ENCODE data around the gene ATF1.
"Not testable (repeated sequence)": the region's sequence is repeated elsewhere in the genome, so short reads cannot be mapped to it uniquely, and the experiment has no call there.

Gene ATF1

DNA sequence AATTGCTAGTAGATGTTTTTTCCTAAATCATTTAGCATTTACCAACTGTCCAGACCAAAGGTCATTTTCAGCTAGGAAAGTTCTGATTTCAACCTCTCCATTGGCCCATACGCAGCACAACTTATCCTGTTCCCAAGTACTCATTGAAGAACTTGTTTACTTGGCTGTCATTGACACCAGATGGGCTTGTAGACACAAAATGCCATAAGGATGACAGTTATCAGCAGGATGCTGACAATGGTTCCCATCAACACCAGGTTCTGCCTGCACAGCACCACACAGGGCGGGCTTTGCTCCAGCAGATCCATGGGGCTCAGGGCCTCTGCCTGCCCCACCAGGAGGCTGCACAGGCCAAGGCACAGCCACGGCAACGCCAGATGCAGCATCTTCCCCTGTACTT lies 42.3 kb downstream of the ATF1 start:
- DNase-seq, result no peak

DNA sequence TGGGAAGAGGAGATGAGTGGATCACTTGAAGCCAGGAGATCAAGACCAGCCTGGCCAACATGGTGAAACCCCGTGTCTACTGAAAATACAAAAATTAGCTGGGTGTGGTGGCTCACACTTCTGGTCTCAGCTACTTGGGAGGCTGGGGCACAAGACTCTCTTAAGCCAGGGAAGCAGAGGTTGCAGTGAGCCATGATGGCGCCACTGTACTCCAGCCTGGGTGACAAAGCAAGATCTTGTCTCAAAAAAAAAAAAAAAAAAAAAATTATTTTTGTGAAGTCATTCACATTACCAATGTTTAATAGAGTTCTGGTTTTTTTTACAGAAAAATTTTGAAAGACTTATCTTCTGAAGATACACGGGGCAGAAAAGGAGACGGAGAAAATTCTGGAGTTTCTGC lies 45.2 kb downstream of the ATF1 start:
- not testable (repeated sequence) for DNase-seq

- DNase-seq, result not testable (repeated sequence)
Measured at GRCh38 chr12:50814921-50815320, 51.0 kb downstream of the ATF1 start.

- no peak for DNase-seq
Measured at GRCh38 chr12:50820177-50820576, 56.3 kb downstream of the ATF1 start.

DNA sequence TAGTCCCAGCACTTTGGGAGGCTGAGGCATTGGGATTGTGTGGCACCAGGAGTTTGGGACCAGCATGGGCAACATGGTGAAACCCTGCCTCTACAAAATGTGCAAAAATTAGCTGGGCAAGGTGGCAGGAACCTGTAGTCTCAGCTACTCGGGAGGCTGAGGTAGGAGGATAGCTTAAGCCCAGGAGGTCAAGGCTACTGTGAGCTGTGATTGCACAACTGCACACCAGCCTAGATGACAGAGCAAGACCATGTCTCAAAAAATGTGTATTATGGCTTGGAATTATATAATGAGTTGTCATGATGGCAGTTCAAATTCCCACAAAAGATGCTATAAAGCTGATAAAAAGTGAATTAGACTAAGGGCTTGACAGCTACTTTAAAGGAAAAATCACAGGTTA lies 58.2 kb downstream of the ATF1 start:
- DNase-seq, result no peak

DNA sequence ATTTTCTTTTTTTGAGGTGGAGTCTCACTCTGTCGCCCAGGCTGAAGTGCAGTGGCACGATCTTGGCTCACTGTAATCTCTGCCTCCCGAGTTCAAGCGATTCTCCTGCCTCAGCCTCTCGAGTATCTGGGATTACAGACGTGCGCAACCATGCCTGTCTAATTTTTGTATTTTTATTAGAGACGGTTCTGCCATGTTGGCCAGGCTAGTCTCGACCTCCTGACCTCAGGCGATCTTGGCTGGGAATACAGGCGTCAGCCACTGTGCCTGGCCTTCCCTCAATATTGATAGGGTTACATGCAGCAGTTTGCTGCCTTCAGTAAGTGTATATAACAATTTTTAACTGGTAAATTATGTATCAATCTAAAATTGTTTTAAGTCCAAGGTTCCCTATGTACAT lies 59.8 kb downstream of the ATF1 start:
- not testable (repeated sequence) for DNase-seq

GRCh38 chr12:50824914-50825313 lies 61.0 kb downstream of the ATF1 start:
- no peak for DNase-seq

- no peak for DNase-seq
Measured at GRCh38 chr12:50825372-50825838, 61.5 kb downstream of the ATF1 start.

GRCh38 chr12:50828121-50828520 lies 64.2 kb downstream of the ATF1 start:
- no peak for DNase-seq

GRCh38 chr12:50828886-50829285 lies 65.0 kb downstream of the ATF1 start:
- no peak for DNase-seq

DNA sequence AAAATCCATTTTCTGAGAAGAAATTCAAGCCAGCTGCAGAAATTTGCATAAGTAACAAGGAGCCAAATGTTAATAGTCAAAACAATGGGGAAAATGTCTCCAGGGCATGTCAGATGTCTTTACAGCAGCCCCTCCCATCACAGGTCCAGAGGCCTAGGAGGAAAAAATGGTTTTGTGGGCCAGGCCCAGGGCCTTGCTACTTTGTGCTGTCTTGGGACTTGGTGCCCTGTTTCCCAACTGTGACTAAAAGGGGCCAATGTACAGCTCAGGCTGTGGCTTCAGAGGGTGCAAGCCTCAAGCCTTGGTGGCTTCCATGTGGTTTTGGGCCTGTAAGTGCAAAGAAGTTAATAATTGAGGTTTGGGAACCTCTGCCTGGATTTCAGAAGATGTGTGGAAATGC lies 69.9 kb downstream of the ATF1 start:
- DNase-seq, result not testable (repeated sequence)

- DNase-seq, result no peak
Measured at GRCh38 chr12:50839042-50839441, 75.1 kb downstream of the ATF1 start.

- no peak for DNase-seq
Measured at GRCh38 chr12:50840809-50841487, 77.0 kb downstream of the ATF1 start.

DNA sequence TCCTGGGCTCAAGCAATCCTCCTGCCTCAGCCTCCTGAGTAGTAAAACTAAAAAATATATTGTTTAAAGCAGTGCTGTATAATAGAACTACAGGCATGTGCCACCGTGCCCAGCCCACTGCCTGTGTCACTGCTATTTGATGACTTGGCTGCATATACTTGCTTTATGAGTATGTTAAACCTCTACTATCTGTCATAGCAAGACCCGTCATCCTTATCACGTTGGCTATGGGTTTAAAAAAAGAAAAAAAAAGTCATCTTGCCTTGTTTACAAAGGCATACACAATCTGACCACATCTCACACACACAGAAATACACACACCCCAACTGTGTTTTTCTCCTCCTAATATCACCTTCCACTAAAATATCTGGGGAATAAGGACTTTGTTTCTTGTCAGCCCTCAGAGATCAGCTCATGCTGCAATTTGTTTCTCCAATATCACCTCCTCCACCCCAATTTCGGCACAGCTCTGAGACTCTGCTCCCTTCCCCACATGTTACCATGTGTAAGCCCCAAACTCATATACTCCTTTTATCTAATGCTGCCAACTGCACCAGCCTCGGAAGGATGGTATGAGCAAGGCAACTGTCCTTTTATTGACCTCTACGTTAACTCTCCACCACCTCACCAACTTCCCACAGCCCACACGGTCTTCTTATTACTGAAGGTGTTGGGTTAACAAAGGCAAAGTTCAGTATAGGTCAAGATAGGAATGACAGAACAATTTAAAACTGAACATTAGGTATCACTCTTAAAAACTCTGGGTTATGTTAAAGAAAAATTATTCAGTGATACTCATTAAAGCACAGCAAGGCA lies 78.0 kb downstream of the ATF1 start:
- DNase-seq, result no peak

DNA sequence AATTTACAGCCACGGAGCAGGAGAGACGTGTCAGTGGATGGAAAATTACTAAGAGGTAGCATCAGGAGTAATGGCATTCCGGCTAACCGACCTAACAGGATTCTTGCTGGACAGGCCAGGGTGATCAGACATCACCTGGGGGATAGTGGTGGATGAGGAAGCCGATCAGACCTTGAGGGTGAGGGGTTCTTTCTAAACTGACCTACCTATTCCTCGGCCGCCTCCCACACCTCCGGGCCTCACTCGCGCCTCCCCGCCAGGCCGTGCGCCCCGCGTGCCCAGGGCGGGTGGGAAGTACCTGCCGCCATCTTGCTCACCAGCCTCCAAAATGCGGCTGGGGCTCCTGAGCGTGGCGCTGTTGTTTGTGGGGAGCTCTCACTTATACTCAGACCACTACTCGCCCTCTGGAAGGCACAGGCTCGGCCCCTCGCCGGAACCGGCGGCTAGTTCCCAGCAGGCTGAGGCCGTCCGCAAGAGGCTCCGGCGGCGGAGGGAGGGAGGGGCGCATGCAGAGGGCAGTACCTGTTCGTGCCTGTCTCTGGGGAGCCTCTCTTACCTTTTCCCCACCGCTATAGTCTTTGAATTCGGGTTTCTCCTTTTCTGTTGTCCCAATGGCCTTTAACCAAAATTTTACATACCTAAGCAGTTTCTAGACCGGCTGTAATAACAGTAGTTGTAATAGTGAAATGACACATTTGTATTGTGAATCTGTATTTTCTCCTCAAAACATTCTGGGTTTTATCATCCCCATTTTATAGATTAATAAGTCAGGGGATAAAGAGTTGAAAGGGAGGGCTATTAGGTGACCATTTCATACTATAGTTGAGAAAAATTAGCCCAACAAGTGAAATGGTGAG lies 79.0 kb downstream of the ATF1 start, which contains the start of gene TMPRSS12:
TSS of gene TMPRSS12 (plus strand) at position 290 of the 857 bp plus-strand sequence. CDS start at position 329, 39 bp downstream.
- DNase-seq, result no peak

DNA sequence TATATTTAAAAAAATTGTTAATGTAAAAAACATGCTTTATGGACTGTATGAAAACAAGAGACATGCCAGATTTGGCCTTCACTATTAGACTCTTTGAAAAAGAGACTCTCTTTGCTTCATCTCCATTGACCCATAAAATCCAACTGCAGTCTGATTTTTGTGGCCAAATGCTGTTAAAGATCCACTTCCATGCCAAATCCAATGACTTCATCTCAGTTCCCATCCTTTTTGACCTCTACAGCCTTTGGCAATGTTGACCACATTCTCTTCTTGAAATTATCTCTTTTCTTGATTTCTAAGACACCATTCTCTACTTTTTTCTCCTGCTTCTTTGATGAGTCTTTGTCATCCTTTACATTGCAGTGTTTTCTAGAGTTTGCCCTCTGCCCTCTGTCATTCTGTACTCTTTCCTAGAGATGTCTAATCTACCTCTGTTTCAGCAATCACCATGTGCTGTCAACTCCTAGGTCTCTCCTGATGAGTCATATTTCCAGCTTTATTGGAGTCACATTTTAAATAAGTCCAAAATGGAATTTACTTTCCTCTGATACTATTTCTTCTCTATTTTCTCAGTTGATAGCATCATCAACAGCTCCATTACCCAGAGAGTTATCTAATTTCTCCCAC lies 81.2 kb downstream of the ATF1 start:
- DNase-seq, result no peak

DNA sequence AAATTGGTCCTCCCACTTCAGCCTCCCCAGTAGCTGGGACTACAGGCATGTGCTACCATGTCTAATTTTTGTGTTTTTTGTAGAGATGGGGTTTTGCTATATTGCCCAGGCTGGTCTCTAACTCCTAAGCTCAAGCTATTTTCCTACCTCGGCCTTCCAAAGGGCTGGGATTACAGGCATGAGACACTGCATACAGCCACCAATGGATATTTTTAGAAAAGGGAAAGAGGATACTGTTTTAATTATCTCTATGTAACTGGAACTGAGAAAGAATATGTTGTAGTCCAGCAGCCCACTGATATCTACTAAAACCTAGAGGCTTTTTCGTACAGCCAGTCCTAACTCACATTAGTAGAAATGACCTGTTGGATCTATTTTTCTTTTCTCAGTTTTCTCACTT lies 85.1 kb downstream of the ATF1 start:
- DNase-seq, result no peak

- not testable (repeated sequence) for DNase-seq
Measured at GRCh38 chr12:50855218-50855617, 91.3 kb downstream of the ATF1 start.

DNA sequence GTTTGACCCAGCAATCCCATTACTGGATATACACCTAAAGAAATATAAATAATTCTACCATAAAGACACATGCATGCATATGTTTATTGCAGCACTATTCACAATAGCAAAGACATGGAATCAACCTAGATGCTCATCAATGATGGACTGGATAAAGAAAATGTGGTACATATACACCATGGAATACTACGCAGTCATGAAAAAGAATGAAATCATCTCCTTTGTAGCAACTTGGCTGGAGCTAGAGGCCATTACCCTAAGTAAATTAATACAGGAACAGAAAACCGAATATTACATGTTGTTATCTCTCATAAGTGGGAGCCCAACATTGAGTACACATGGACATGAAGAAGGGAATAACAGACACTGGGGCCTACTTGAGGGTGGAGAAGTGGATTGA lies 91.8 kb downstream of the ATF1 start:
- not testable (repeated sequence) for DNase-seq

DNA sequence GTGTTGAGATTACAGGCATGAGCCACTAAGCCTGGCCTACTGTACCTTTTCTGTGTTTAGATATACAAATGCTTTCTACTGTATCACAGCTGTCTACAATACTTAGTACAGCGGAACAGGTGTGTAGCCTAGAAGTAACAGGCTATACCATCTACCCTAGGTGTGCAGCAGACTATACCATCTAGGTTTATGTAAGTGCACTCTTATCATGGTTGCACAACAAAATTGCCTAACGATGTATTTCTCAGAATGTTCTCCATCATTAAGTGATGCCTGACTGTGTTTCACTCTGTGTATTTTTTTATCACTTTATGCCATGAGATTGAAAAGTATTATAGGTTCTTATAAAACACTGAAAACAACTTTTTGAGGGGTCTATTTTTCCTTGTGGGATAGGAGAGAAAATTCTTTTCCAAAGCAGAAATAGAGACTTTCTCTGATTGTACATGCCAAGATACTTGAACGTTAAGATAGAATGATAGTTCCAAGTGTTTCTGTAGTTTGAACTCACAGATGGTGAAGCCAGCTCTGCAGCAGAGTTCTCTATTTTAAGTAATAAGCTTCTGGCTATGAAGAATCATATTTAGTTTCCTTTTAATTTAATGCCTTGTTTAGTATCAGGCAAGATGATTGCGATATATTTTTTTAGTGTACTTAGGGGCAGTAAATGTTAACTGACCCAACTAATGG lies 95.9 kb downstream of the ATF1 start:
- no peak for DNase-seq

DNA sequence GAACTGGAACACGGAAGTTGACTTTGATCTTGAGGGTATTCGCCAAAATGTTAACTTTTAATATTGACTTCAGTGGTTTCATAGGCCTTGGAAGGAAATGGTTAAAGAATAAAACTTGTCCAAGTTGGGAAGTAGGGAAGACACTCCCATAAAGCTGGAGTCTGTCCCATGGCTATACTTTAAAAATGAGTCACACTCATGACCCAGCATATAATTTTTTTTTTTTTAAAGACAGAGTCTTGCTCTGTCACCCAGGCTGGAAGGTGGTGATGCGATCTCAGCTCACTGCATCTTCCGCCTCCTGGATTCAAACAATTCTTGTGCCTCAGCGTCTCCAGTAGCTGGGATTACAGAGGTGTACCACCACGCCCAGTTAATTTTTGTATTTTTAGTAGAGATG lies 98.4 kb downstream of the ATF1 start:
- no peak for DNase-seq

- DNase-seq, result no peak
Measured at GRCh38 chr12:50865266-50865665, 101.4 kb downstream of the ATF1 start.
